SU-DHL-6 (cell line): ENCODE results near the gene PXDC1.

Source experiments
- H2AFZ ChIP-seq: fragments of 200-600 bp; sonication (generic); 2 replicates; pipeline ENCODE4 v1.6.1; 2014; ENCODE audit warnings: low read depth, mild to moderate bottlenecking, moderate library complexity, mixed read lengths, antibody characterized with exemption, low read length; ENCODE audit not compliant: severe bottlenecking
- H3F3A ChIP-seq: fragments of 200-600 bp; shearing (Covaris generic); 2 replicates; pipeline ENCODE4 v1.6.0; 2016; ENCODE audit warnings: antibody characterized with exemption, mild to moderate bottlenecking; ENCODE audit not compliant: insufficient read depth
- H3K27ac ChIP-seq: fragments of 200-600 bp; sonication (generic); 2 replicates; pipeline ENCODE4 v1.5.1; 2016; ENCODE audit warnings: low read depth, mild to moderate bottlenecking, low read length, moderate library complexity, mixed read lengths
- H3K27me3 ChIP-seq: fragments of 200-600 bp; sonication (generic), shearing (Covaris generic); 2 replicates; pipeline ENCODE4 v1.6.0; 2014; ENCODE audit warnings: mild to moderate bottlenecking, low read length
- H3K36me3 ChIP-seq: fragments of 200-600 bp; sonication (generic); 2 replicates; pipeline ENCODE4 v1.6.1; 2014; ENCODE audit warnings: mild to moderate bottlenecking, low read length, mixed read lengths
- H3K4me2 ChIP-seq: fragments of 300-600, 200-600 bp; shearing (Covaris generic), sonication (generic); 2 replicates; pipeline ENCODE4 v1.6.0; 2014; ENCODE audit warnings: low read length, low read depth, mild to moderate bottlenecking; ENCODE audit not compliant: poor library complexity, severe bottlenecking
- H3K4me3 ChIP-seq: fragments of 200-600 bp; sonication (generic); 2 replicates; pipeline ENCODE4 v1.5.1; 2014; ENCODE audit warnings: antibody characterized with exemption, low read length, mild to moderate bottlenecking, mixed read lengths; ENCODE audit not compliant: insufficient read depth, poor library complexity, severe bottlenecking
- H3K79me2 ChIP-seq: fragments of 200-600 bp; sonication (generic); 2 replicates; pipeline ENCODE4 v1.6.1; 2014; ENCODE audit warnings: mild to moderate bottlenecking, low read length, moderate library complexity; ENCODE audit not compliant: insufficient read depth
- H3K9ac ChIP-seq: fragments of 200-600 bp; sonication (generic); 2 replicates; pipeline ENCODE4 v1.7.0; 2014; ENCODE audit warnings: mild to moderate bottlenecking, low read length
- H3K9me2 ChIP-seq: fragments of 200-600 bp; sonication (generic); replicated peaks from 2 replicates; pipeline ENCODE4 v1.6.1; 2014; ENCODE audit warnings: low read length; ENCODE audit not compliant: insufficient read depth
- H3K9me3 ChIP-seq: fragments of 200-600 bp; sonication (generic); 2 replicates; pipeline ENCODE4 v1.6.1; 2014; ENCODE audit warnings: low read length, mixed read lengths; ENCODE audit not compliant: insufficient read depth
- H4K20me1 ChIP-seq: fragments of 200-600 bp; sonication (generic); 2 replicates; pipeline ENCODE4 v1.6.1; 2014; ENCODE audit warnings: low read depth, mild to moderate bottlenecking, antibody characterized with exemption, low read length, moderate library complexity, mixed read lengths
- CTCF ChIP-seq: fragments of 200-600 bp; sonication (generic); IDR thresholded peaks from one replicate; pipeline ENCODE4 v1.5.1; 2017; ENCODE audit warnings: antibody characterized with exemption, mild to moderate bottlenecking, low read length, moderate library complexity; ENCODE audit not compliant: insufficient read depth, poor library complexity, severe bottlenecking
- EZH2phosphoT487 ChIP-seq: fragments of 200-600 bp; sonication (generic), shearing (Covaris generic); conservative IDR thresholded peaks from 2 replicates; pipeline ENCODE4 v1.6.1; 2018; ENCODE audit warnings: mild to moderate bottlenecking, antibody characterized with exemption, low read length, moderate library complexity, mixed read lengths

Gene PXDC1

DNA sequence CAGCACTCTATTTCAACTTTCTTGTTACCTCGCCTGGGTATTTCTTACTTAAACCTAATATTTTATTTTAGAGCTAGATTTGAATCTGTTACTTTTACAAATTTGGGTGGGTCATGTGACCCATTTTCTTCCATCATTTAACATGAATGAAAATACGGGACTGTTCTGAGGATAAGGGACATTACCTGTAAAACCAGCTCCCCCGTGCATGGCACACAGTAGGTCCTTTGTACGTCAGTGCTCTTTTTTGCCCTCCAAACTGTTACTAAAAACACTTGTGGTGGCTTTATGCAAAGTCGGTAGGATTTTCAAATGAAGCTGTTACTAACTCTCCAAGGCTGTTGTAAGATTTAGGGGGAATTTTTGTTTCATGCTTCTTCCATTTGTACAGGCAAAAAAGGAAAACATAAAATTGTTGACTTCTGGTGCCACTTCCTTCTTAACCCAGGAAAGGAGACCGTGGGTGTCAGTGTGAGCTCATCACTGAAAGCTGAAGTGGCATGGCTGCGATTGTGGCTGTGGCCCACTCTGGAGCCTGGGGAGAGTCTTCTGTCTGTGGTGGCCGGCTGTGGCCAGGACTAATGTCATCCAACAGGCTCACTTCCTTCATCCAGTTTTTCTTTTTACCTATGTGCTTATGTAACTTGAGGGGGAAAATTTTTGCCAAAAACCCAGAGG, 40.2 kb upstream of the PXDC1 start:
- Histone ChIP-seq H4K20me1 (no peaks in the 10 kb centered on the region), H3K9me3 (no peaks in the 10 kb centered on the region), H3K79me2 (no peaks in the 10 kb centered on the region), H3K36me3 (no peaks in the 10 kb centered on the region), H3K4me3 (no peak overlapping the region), H3K9me2 (no peaks in the 10 kb centered on the region), H3K4me2 (no peak overlapping the region), H2AFZ (no peak overlapping the region), H3K27me3 (no peaks in the 10 kb centered on the region), H3K9ac (no peak overlapping the region), H3F3A (no peaks in the 10 kb centered on the region), H3K27ac (no peak overlapping the region)
- TF ChIP-seq CTCF (no peak), EZH2phosphoT487 (no peak)

GRCh38 chr6:3789896-3790558, 38.5 kb upstream of the PXDC1 start:
- H3K27me3 ChIP-seq = no peaks in the 10 kb centered on the region
- no peaks in the 10 kb centered on the region for H3K36me3 ChIP-seq
- H3K79me2 ChIP-seq = no peaks in the 10 kb centered on the region
- H3F3A ChIP-seq = no peaks in the 10 kb centered on the region
- no peak overlapping the region for H3K4me3 ChIP-seq
- no peaks in the 10 kb centered on the region for H4K20me1 ChIP-seq
- no peak overlapping the region for H3K4me2 ChIP-seq
- H3K9ac ChIP-seq = no peak overlapping the region
- TF ChIP-seq EZH2phosphoT487 (no peak), CTCF (no peak)
- no peaks in the 10 kb centered on the region for H3K9me2 ChIP-seq
- H3K9me3 ChIP-seq = no peaks in the 10 kb centered on the region
- H2AFZ ChIP-seq = no peak overlapping the region
- no peak overlapping the region for H3K27ac ChIP-seq

GRCh38 chr6:3789018-3789895, 37.7 kb upstream of the PXDC1 start:
- TF ChIP-seq CTCF = no peak
- no peak for TF ChIP-seq EZH2phosphoT487
- no peaks in the 10 kb centered on the region for H3K36me3 ChIP-seq
- H3K9me2 ChIP-seq = no peaks in the 10 kb centered on the region
- H2AFZ ChIP-seq = no peak overlapping the region
- no peaks in the 10 kb centered on the region for H3F3A ChIP-seq
- no peak overlapping the region for H3K27ac ChIP-seq
- no peaks in the 10 kb centered on the region for H3K79me2 ChIP-seq
- no peaks in the 10 kb centered on the region for H3K9me3 ChIP-seq
- H3K27me3 ChIP-seq = no peaks in the 10 kb centered on the region
- no peak overlapping the region for H3K4me2 ChIP-seq
- no peaks in the 10 kb centered on the region for H4K20me1 ChIP-seq
- H3K9ac ChIP-seq = no peak overlapping the region
- no peak overlapping the region for H3K4me3 ChIP-seq
